Left cardiac atrium (tissue), 4 donors: Measurements from ENCODE around the gene E2F3. TPM values are rescaled to one million over a fixed set of nuclear protein-coding genes. Genes with fewer than 3 reads are reported as not detected.

ENCODE experiments used
- ATAC-seq, 2 donors: fragments of 200-7000 bp; cut with Tn5 transposase; one replicate each; pipeline ENCODE4 v1.9.1; 2020; ENCODE audit warnings: mild to moderate bottlenecking in 2 of 2, moderate library complexity in 2 of 2
- DNase-seq: peaks from one replicate; pipeline ENCODE4 v3.0.0-alpha.2; 2020
- intact Hi-C, 2 donors: fragments of 100-400 bp; cut with DNase I; formaldehyde crosslinking; loops; one replicate each; pipeline versions ENCODE4 v1.14.1 to v1.15.1; 2022 to 2023
- long read RNA-seq: library from polyadenylated mRNA; unstranded; transcript quantifications from one replicate; pipeline ENCODE4 v2.0.0, GENCODE V29; 2021
- total RNA-seq, 2 donors: library from RNA; stranded (reverse); fragmentation: NEBNext Ultra II Directional; extraction: Animal tissue kit (Norgen Biotek cat#: 25700); gene quantifications; one replicate each; pipeline ENCODE4 v1.2.1, GENCODE V29; 2021
- donor health status: DM: no; HTN: yes; CAD: no.
- donor health status: DM: no; HTN: yes; CAD: no; lungs with severe emphysema.
- donor health status: DM: yes; HTN: yes; CAD: no.
- donor health status: Dilated cardiomyopathy.

Gene E2F3
- total RNA-seq = 10 to 100 TPM in 1 of 2 donors, 1 to 10 TPM in 1; 4.8 to 10.0 TPM
- long read RNA-seq, partial matches to known transcripts = 3 of 4 reads
- long read RNA-seq, other reads (novel, unspliced or antisense) = 1 of 4 reads

DNA sequence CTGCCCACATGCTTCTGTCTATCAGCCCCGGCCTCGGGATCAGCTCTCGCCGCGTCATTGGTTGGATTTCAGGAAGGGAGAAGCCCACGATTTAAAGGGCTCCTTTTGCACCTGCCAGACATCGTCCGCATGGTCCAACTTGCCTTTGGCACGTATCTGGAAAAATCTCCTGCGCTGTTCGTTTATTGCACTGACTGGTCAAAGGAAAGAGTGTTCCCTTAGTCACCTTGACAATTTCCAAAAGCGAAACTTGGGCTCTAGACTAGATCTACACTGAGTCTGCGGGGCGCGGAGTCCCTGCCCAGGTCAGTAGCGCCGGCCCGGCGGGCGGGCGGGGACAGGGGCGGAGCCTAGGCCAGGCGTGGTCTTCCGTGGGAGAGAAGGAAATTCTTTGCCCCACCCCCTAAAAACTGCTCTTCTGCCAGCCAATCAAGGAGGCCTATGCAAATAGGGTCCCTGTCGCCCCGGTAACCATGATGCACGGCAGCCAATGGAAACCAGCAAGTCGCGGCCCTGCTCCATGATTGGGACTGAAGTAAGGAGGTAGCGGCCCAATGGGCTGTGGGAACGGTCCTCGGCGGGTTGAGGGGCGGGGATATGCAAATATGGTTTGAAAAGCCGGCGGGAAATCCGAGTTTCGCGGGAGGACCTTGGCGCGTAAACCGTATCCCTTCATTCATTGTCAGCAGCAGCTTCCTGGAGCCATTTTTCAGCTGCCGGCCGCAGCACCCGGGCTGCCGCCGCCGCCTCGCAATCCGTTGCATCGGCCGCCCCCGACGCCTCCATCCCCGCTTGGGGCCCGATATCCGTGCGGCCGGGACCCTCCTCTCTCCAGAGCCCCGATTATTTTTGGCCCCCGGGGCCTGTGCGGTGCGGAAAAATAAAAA lies at the start of gene E2F3:
TSS of gene E2F3 (plus strand) at position 675 of the 887 bp plus-strand sequence. CDS start 354 bp downstream, outside the sequence.
- peak; percentile 95 to 96 for ATAC-seq

DNA sequence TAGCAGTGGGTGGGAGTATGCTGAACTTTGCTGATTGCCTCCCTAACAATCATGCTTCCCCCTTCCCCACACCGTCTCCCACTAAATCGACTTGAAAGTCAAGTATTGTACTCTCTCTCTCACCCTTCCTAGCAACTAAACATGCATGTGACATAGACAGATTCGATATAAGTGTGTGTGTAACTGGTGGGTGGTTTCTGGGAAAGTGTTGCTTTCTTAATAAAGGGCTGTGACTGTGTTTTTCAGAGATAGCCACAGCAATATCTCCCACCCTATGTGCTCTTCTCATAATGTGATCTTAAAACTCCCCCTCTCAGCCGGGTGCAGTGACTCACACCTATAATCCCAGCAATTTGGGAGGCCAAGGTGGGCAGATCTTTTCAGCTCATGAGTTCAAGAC lies 49.3 kb upstream of the E2F3 start:
- DNase-seq = no peak
- no peak for ATAC-seq

More for the DNA sequence above, at the start of gene E2F3:
- DNase-seq = peak; percentile 100
- intact Hi-C loops = loop anchor here (5.0 to 10.0 kb wide), 3 partner anchors 107 to 126 kb away; no protein-coding TSS in a partner anchor

DNA sequence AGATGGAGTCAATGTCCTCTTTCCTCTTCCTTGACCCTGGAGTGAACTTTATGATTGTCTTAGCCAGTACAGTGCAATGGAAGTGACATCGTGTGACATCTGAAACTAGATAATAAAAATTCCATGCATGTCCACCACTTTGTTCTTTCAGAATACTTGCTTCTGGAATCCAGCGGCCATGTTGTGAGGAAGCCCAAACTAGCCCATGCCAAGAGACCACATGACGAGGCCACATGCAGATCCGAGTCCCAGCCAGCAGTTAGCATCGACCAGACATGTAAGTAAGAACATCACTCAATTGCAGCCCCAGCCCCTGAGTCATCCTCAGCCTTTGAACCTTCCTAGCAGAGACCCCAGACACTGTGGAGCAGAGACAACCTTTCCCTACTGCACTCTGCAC lies 48.5 kb upstream of the E2F3 start:
- intact Hi-C loops = no loop called here
- ATAC-seq (no peak), DNase-seq (no peak)

More for the DNA sequence above, 49.3 kb upstream of the E2F3 start:
- intact Hi-C loops = no loop called here

DNA sequence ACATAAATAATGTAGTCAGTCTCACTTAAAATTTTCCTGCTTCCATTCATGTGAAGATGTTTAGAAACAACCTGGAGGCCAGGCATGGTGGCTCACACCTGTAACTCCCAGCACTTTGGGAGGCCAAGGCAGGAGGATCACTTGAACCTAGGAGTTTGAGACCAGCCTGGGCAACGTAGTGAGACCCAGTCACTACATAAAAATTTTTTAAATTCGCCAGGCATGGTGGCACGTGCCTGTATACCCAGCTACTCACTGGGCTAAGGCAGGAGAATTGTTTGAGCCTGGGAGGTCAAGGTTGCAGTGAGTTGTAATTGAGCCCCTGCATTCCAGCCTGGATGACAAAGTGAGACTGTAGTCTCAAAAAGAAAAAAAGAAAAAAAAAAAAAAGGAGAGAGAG lies 47.3 kb upstream of the E2F3 start:
- intact Hi-C loops = no loop called here
- DNase-seq (no peak), ATAC-seq (no peak)

DNA sequence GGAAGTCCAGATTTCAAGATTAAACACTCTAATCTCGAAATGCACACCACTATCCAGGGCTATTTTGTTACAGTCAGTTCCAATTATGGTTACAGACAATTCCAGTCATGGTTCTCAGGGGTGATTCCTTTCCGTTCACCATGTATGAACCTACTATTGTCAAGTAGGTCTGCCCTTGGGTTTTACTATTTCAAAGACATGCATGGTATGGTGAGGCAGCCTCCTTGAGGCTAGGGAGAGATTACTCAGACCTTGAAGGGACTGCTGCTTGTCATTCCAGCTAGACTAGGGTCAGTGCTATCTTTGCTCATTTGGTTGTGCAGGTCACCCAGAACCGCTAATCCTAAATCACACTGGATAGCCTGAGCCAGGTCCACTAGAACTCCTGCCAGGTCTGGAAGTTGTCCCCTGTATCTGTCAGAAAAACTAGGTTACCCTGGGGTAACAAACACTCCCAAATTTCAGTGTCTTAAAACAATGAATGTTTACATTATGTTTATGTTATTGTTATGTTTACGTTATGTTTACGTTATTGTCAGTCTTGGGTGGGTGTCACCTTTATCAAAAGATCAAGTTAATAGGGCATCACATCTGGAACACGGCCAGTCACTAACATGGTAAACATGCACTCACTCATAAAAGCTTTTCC lies 41.1 kb upstream of the E2F3 start:
- intact Hi-C loops = no loop called here
- ATAC-seq (no peak), DNase-seq (no peak)

DNA sequence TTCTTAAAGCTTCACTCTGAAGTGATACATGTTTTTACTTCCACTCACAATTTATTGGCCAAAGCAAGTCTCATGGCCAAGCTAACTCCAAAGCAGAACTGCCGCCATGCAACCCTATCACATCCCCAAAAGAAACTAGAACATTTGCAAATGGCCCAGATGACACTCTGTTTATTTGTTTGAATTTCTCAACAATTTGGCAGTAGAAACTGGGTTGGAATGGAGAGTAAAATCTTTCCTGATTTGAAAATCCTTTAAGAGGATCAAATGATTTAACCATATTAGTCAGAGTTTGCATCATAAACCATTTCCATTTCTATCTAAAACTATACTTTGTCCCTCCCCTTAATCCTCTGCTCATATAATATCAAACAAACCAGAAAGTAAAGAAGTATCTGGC lies 39.1 kb upstream of the E2F3 start:
- DNase-seq (no peak), ATAC-seq (no peak)
- intact Hi-C loops = no loop called here

DNA sequence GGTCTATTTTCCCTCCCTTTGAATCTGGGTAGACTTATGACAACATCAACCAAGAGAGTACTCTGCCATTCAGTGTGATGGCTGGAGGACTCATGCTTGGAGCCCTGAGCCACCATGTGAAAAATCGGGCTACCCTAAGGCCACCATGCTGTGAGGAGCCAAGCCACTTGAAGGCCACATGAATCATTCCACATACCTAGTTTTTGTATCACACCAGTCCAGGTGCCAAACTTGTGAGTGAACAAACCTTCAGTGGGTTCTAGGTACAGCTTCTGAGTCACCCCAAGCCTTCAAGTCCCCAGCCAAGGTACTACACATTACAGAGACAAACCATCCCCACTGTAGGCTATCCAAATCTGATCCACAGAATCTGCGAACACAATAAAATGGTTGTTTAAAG lies 37.4 kb upstream of the E2F3 start:
- intact Hi-C loops = no loop called here
- ATAC-seq = no peak
- no peak for DNase-seq

DNA sequence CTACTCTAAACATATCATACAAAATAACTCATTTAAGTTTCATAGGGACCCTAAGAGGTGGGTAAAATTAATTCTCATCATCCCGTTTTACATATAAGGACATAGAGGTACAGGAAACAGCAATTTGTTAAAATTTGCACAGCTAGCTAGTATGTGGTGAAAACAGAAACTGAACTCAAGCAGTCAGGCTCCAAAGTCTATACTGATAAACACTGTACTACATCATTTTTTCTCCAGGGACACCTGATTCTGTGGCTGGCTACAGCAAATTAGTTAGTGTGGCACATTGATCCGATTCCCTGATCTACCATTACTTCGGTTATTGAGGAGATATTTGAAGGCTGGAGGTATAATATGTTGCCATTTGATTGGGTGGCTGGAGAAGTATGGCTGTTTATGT lies 36.2 kb upstream of the E2F3 start:
- ATAC-seq (no peak), DNase-seq (no peak)
- intact Hi-C loops = no loop called here

DNA sequence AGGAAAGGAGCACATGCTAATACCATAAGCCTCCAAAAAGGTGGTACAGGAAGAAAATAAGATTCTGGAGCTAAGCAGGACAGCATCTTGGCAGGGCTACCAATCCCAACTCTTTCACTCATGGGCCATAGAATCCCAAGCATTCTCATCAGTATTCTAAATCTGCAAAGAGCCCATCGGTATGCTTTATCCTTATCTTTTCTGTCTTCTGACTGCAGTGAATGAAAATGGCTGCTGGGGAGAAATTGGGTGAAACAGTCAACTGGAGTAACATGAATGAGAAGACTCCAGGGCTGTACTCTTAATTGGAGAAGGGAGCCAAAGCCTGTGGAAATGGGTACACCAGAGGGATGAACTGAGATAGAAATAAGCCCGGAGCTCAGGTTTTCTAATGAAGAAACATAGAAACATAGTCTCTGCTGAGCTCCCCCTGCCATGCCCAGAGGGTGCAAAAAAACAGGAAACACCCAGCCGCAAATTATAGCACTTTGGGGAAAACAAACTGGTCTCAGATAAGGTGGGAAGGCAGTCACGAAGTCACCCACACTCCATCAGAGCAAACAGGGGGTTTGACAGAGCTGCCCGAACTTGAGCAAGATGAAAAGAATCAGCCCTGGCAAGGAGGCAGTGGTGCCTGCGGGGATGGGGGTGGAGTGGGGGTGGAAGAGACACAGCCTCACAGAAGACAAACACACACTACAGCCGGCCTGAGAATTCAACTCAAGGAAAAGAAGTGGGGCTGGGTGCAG lies 35.4 kb upstream of the E2F3 start:
- ATAC-seq (peak in 1 of 2 donors; percentile 72), DNase-seq (no peak)
- intact Hi-C loops = no loop called here

DNA sequence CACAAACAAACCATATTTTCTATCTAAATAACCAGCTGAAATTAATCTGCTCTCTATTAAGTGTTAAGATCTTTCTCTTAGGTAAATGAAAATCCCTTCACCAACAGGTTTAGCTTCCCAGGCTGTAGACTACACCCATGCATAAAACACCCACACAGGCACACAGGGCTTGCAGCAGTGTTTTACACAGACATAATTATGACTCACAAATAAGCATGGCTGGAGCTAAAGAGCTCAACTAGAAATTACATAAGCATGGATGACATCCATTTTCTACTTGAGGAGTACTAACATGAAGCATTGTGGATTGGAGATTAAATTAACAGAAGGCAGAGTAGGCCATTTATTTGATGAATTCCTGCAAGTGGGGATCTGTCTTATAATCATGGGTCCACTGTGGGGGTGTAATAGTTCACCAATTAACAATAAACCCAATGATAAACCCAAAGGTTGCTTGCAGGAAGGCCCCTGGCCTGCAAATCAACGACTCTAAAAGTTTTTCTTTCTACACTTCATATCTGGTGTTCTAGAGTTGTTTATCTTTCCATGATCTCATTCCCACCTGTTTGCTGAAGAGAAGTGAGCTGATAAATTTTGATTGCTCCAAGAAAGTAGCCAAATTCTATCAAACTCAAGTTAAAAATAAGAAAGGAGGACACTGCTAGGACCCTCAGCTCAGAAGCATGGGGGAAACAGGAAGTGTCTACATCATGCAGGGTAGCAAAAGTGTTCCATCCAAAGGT lies 33.8 kb upstream of the E2F3 start:
- DNase-seq (no peak), ATAC-seq (no peak)
- intact Hi-C loops = no loop called here

DNA sequence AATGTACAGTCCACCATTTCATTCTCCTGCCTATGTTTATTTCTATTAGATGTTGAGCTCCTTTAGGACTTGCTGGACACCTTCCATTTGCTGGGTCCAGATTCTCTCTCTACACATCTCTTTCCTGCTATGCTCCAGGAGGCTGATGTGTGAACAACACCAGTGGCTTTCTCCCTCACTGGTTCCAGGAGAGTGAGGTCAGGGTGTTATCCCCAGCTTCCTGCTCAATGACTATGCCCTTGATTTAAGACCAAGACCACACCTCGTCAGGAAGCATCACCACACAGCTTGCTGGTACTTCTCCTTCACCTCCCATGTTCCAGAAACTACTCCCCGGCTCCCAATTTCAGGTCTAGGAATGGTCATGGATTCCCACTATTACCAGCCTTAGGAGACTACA lies 31.3 kb upstream of the E2F3 start:
- intact Hi-C loops = no loop called here
- no peak for ATAC-seq
- DNase-seq = no peak

DNA sequence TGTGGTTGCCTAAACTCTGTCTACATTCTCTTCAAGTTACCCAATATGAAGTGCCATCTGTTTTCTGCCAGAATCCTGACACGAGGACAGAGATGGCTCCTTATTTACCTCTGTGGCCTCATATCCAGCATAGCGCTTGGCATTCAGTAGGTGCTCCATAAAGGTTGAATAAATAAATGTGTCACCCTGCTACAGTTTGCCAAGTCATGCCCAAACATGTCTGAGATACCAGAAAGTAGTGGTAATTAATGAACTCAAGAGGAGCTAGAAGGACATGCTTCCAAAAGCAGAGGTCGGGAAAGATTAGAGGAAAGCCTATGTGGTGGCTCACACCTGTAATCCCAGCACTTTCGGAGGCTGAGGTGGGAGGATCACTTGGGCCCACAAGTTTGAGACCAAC lies 30.9 kb upstream of the E2F3 start:
- DNase-seq = no peak
- intact Hi-C loops = no loop called here
- no peak for ATAC-seq

DNA sequence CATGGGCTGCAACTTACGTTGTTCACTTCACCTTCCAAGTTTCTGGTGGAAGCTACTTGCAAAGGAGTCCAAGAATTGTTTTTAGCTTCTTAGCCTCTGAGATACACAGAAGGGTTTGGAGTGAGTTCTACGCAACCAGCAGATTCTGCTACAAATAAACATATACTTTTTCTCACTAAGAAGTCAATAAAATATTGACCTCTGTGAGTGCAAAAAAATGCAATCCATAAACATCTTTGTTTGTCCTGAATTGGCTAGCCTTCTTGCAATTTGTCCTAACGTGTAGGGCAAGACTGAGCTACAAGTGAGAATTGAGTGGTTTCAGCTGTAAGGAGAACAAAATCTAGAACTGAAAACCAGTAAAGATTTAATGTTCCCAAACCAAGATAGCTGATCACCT lies 26.2 kb upstream of the E2F3 start:
- intact Hi-C loops = no loop called here
- no peak for DNase-seq

DNA sequence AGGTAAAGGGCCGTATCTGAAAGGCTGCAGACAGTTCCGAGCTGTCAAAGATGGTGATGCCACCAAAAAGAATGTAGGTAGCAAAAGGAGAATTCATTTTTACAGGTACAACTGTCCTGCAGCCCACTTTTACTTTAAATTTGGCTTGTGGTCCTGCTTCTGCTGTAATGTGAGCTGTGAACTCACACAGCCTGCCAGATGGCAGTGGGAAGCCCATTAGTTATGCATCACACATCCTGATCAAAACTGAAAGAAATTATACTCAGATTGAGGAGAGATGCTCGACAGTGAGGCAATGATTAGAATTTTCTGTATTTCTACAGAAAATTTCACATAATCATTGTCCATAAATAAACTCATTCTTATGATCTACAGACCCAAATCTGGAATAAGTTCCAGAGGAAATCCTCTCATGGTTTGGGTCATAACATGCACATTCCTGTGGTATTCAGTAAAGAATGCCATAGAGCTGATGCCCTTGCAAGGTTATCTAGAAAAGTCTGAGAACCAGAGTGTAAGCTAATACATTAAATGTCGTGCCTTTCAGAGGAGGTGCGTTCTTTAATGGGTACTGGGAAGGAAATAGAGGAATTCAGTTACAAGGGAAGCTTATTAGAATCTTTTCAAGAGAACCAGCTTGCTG lies 23.9 kb upstream of the E2F3 start:
- intact Hi-C loops = no loop called here

More for the DNA sequence above, 26.2 kb upstream of the E2F3 start:
- no peak for ATAC-seq

DNA sequence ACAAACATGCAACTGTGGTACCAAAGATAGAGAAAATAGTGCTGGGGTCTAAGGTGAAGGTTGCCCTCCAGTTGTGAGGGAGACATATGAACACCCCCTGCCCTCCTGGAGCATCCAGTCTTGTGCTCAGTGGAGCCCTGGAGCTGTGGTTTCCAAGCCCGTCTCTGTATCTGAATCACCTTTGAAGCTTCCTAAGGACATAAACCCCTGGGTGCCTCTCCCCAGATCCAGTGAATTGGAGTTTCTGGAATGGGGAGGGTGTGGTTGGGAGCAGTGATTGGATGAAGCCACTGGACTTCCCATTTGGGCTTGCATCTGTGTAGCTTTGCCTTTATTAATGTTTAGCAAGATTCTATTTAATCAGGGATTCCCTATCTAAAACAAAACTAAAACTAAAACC lies 22.4 kb upstream of the E2F3 start:
- intact Hi-C loops = no loop called here
- ATAC-seq = no peak
- no peak for DNase-seq

More for the DNA sequence above, 23.9 kb upstream of the E2F3 start:
- no peak for DNase-seq
- ATAC-seq = no peak

DNA sequence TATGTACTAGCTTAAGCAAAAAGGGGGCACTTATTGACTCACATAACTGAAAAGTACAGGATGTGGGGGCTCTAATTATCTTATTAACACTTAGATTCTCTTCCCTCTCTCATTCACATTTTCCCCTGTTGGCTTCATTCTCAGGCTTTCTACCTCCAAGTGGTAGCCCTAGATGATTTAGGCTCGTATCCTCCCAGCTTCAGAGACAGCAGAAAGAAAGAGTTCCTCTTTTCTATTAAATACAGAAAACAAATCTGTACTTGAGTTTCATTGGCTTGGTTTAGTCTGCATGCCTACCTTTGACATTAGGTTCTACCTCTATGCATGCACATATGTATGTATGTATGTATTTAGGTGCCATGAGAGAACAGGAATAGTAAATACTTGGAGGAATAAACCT lies 15.5 kb upstream of the E2F3 start:
- no peak for DNase-seq
- intact Hi-C loops = no loop called here
- no peak for ATAC-seq

DNA sequence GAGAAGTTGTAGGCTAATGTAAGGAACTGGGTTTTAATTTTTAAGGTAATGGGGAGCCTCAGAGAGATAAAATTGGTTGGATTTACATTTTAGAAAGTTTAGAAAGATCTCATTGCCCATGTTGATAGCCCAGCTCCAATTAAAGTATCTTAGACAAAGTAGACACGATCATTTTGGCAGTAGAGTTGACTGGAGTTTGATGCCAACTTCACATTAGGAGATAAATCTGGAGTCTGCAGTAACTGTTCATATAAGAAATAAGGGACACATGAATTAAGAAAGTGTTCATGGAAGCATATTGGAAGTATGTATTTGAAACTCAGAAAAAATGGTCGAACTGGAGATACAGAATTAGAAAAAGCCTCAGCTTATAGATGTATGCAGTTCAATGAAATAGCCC lies 12.6 kb upstream of the E2F3 start:
- ATAC-seq (no peak), DNase-seq (no peak)
- intact Hi-C loops = no loop called here

DNA sequence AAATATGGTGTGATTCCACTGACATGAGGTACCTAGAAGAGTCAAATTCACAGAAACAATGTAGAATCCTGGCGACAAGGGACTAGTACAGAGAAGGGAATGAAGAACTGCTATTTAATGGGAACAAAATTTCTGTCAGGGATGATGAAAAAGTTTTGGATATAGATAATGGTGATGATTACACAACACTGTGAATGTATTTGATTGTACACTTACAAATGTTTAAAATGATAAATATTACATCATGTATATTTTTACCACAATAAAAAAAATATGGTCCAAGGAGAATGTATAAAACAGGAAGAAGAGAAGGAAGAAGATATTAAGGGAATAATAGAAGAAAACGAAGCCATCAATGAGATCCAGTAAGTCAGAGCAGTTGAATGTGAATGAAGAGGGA lies 8.4 kb upstream of the E2F3 start:
- ATAC-seq = no peak
- DNase-seq = no peak
- intact Hi-C loops = no loop called here

DNA sequence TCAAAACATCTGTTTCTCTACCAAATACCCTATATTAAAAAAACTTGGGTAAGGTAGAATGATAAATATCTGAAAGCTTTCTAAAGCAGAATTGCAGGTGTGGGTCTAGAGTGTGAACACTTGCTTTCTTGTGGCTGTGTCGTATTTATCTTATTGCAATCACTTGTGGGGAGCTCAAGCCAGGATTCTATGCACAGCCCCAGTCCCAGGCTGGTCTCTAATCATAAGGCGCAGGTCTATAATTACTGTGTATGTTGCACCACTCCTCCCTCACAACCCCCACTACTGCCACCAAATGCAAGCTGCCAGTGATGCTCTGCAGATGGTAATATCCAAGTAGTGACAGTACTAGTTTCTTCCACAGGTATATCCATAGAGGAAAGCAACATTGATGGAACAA lies 2.2 kb upstream of the E2F3 start:
- DNase-seq (no peak), ATAC-seq (no peak)
- intact Hi-C loops = no loop called here
